Uterus (tissue), 2 donors: ENCODE measurements around the gene THSD7B.

Experiments used
- POLR2A ChIP-seq, 2 donors: fragments of 450-650 bp; IDR thresholded peaks; one replicate each; pipeline ENCODE4 v1.6.1; 2016; ENCODE audit warnings: antibody characterized with exemption in 2 of 2, mild to moderate bottlenecking in 1 of 2, moderate library complexity in 1 of 2
- TF ChIP-seq, protein P1 (sequence below), 4 experiments: fragments of 200-600 bp in 2 of 4; fragments of 450-650 bp in 2 of 4; sonication (generic) in 2 of 4; IDR thresholded peaks; one replicate each; pipeline ENCODE4 v1.5.1; 2016 to 2019; ENCODE audit warnings: antibody characterized with exemption in 4 of 4, mild to moderate bottlenecking in 2 of 4, moderate library complexity in 1 of 4

DNA sequence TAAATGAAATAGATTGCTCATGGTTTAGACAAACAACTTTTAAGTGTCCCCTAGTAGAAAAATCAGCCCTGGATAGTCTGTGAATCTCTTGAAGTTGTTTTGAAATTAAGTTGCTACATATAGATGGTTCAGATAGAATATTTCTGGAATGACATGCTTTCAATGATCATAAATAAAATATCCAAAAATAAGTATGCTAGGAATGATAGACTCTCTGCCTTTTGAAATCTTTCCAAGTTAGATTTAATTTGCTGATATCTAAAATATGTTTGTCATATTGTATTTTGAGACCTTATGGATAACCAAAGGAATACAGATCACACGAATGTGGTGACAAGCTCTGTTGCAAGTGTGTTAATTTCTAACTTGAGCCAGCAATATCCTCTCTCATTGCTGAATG lies 488.7 kb downstream of the THSD7B start:
- no peak for TF ChIP-seq POLR2A (IDR thresholded peaks at IDR 0.05)
- TF ChIP-seq, protein P1, sequence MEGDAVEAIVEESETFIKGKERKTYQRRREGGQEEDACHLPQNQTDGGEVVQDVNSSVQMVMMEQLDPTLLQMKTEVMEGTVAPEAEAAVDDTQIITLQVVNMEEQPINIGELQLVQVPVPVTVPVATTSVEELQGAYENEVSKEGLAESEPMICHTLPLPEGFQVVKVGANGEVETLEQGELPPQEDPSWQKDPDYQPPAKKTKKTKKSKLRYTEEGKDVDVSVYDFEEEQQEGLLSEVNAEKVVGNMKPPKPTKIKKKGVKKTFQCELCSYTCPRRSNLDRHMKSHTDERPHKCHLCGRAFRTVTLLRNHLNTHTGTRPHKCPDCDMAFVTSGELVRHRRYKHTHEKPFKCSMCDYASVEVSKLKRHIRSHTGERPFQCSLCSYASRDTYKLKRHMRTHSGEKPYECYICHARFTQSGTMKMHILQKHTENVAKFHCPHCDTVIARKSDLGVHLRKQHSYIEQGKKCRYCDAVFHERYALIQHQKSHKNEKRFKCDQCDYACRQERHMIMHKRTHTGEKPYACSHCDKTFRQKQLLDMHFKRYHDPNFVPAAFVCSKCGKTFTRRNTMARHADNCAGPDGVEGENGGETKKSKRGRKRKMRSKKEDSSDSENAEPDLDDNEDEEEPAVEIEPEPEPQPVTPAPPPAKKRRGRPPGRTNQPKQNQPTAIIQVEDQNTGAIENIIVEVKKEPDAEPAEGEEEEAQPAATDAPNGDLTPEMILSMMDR (IDR thresholded peaks at IDR 0.05): no peak
